Measurements from ENCODE around the gene CDH4.

DNA sequence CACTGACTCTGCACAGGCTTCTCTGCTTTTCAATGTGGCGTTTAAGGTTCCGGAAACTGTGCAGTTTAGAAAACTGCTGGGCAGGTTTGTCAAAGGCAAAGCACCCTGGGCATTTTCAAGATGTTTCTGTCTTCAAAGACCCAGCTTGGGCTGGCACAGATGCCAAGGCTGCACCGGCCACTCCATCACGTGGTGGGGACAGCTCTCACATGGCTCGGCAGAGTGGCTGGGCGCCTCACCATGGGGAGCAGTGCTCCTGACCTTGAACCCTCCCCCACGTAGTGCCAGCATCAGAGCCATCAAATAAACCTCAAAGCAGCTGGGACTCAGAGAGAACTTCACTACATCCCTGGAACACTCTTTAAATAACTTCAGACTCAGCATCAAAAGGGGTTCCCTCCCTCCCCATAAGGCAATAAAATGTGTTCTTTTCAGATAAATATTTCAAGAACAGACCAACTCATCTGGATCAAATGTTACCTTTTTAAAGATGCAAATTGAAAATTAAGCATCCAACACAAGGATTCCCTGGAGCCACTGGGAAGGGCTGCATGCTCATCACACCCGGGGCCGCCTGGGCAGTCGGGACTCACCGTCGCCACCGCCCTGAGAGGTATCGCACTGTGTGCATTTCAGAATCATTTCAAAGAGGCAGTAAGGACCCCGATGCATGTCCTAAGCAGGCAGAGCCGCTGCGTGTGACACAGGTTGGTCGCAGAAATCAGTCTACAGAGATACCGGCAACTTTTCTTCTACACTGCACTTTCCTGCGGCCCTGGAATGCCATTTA, 157.1 kb downstream of the CDH4 start:
- TF ChIP-seq, protein P1, sequence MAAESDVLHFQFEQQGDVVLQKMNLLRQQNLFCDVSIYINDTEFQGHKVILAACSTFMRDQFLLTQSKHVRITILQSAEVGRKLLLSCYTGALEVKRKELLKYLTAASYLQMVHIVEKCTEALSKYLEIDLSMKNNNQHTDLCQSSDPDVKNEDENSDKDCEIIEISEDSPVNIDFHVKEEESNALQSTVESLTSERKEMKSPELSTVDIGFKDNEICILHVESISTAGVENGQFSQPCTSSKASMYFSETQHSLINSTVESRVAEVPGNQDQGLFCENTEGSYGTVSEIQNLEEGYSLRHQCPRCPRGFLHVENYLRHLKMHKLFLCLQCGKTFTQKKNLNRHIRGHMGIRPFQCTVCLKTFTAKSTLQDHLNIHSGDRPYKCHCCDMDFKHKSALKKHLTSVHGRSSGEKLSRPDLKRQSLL (tag by site-specific recombination; IDR thresholded peaks at IDR 0.05) = no peak
- TF ChIP-seq, protein P2, sequence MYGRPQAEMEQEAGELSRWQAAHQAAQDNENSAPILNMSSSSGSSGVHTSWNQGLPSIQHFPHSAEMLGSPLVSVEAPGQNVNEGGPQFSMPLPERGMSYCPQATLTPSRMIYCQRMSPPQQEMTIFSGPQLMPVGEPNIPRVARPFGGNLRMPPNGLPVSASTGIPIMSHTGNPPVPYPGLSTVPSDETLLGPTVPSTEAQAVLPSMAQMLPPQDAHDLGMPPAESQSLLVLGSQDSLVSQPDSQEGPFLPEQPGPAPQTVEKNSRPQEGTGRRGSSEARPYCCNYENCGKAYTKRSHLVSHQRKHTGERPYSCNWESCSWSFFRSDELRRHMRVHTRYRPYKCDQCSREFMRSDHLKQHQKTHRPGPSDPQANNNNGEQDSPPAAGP (tag by site-specific recombination; IDR thresholded peaks at IDR 0.05) = no peak
- TF ChIP-seq, protein P3, sequence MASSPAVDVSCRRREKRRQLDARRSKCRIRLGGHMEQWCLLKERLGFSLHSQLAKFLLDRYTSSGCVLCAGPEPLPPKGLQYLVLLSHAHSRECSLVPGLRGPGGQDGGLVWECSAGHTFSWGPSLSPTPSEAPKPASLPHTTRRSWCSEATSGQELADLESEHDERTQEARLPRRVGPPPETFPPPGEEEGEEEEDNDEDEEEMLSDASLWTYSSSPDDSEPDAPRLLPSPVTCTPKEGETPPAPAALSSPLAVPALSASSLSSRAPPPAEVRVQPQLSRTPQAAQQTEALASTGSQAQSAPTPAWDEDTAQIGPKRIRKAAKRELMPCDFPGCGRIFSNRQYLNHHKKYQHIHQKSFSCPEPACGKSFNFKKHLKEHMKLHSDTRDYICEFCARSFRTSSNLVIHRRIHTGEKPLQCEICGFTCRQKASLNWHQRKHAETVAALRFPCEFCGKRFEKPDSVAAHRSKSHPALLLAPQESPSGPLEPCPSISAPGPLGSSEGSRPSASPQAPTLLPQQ (tag by site-specific recombination; IDR thresholded peaks at IDR 0.05) = no peak
- no peak for TF ChIP-seq ZNF555 (tag by site-specific recombination; conservative IDR thresholded peaks at IDR 0.05)
- TF ChIP-seq, protein P4, sequence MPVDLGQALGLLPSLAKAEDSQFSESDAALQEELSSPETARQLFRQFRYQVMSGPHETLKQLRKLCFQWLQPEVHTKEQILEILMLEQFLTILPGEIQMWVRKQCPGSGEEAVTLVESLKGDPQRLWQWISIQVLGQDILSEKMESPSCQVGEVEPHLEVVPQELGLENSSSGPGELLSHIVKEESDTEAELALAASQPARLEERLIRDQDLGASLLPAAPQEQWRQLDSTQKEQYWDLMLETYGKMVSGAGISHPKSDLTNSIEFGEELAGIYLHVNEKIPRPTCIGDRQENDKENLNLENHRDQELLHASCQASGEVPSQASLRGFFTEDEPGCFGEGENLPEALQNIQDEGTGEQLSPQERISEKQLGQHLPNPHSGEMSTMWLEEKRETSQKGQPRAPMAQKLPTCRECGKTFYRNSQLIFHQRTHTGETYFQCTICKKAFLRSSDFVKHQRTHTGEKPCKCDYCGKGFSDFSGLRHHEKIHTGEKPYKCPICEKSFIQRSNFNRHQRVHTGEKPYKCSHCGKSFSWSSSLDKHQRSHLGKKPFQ (tag by site-specific recombination; IDR thresholded peaks at IDR 0.05) = no peak
